Ishikawa (cell line): ENCODE data around the gene ASIC2.

ENCODE experiments used
- CEBPB ChIP-seq: IDR thresholded peaks from 2 replicates; pipeline ENCODE4 v1.6.1; 2012
- CREB1 ChIP-seq: IDR thresholded peaks from 2 replicates; pipeline ENCODE4 v1.6.1; 2012; ENCODE audit warnings: low read depth
- EGR1 ChIP-seq: IDR thresholded peaks from 2 replicates; pipeline ENCODE4 v1.6.1; 2012
- RAD21 ChIP-seq: IDR thresholded peaks from 2 replicates; pipeline ENCODE4 v1.6.1; 2012; ENCODE audit warnings: low read depth
- TAF1 ChIP-seq: IDR thresholded peaks from 2 replicates; pipeline ENCODE4 v1.6.1; 2012; ENCODE audit warnings: low read depth, mild to moderate bottlenecking
- TCF12 ChIP-seq: IDR thresholded peaks from 2 replicates; pipeline ENCODE4 v1.6.1; 2012; ENCODE audit warnings: low read depth
- TEAD4 ChIP-seq: IDR thresholded peaks from 2 replicates; pipeline ENCODE4 v1.6.1; 2012
- TF ChIP-seq, protein P1 (sequence below): IDR thresholded peaks from 2 replicates; pipeline ENCODE4 v1.6.1; 2012

DNA sequence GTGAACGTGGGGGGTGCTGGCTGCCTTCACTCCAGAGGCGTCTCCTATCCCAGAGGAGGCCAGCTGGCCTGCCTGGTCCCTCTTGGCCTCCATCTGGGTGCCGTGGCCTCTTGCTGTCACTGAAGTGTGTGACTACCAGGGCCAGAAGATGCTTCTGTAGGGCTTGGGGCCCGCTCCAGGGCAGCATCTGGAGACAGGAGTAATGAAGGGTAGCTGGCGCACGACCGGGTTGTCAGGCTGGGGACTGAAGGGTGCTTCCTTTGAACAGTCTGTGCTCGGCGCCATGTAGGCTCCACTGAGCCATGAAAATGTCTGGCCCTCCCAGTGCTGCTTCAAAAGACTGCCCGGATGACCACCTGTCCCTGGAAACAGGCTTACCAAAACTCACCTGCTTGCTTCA lies 31.3 kb downstream of the ASIC2 start:
- no peak for TF ChIP-seq EGR1
- TF ChIP-seq CEBPB = no peak
- no peak for TF ChIP-seq RAD21
- TF ChIP-seq TCF12 = no peak
- TF ChIP-seq TEAD4 = no peak
- TF ChIP-seq CREB1 = no peak
- TF ChIP-seq, protein P1, sequence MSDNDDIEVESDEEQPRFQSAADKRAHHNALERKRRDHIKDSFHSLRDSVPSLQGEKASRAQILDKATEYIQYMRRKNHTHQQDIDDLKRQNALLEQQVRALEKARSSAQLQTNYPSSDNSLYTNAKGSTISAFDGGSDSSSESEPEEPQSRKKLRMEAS = no peak
- TF ChIP-seq TAF1 = no peak
